SU-DHL-6 (cell line): ENCODE measurements around the gene CLEC16A.

ENCODE experiments used
- H2AFZ ChIP-seq: fragments of 200-600 bp; sonication (generic); 2 replicates; pipeline ENCODE4 v1.6.1; 2014; ENCODE audit warnings: low read depth, mild to moderate bottlenecking, moderate library complexity, mixed read lengths, antibody characterized with exemption, low read length; ENCODE audit not compliant: severe bottlenecking
- H3F3A ChIP-seq: fragments of 200-600 bp; shearing (Covaris generic); 2 replicates; pipeline ENCODE4 v1.6.0; 2016; ENCODE audit warnings: antibody characterized with exemption, mild to moderate bottlenecking; ENCODE audit not compliant: insufficient read depth
- H3K27ac ChIP-seq: fragments of 200-600 bp; sonication (generic); 2 replicates; pipeline ENCODE4 v1.5.1; 2016; ENCODE audit warnings: low read depth, mild to moderate bottlenecking, low read length, moderate library complexity, mixed read lengths
- H3K27me3 ChIP-seq: fragments of 200-600 bp; sonication (generic), shearing (Covaris generic); 2 replicates; pipeline ENCODE4 v1.6.0; 2014; ENCODE audit warnings: mild to moderate bottlenecking, low read length
- H3K36me3 ChIP-seq: fragments of 200-600 bp; sonication (generic); 2 replicates; pipeline ENCODE4 v1.6.1; 2014; ENCODE audit warnings: mild to moderate bottlenecking, low read length, mixed read lengths
- H3K4me2 ChIP-seq: fragments of 300-600, 200-600 bp; shearing (Covaris generic), sonication (generic); 2 replicates; pipeline ENCODE4 v1.6.0; 2014; ENCODE audit warnings: low read length, low read depth, mild to moderate bottlenecking; ENCODE audit not compliant: poor library complexity, severe bottlenecking
- H3K4me3 ChIP-seq: fragments of 200-600 bp; sonication (generic); 2 replicates; pipeline ENCODE4 v1.5.1; 2014; ENCODE audit warnings: antibody characterized with exemption, low read length, mild to moderate bottlenecking, mixed read lengths; ENCODE audit not compliant: insufficient read depth, poor library complexity, severe bottlenecking
- H3K79me2 ChIP-seq: fragments of 200-600 bp; sonication (generic); 2 replicates; pipeline ENCODE4 v1.6.1; 2014; ENCODE audit warnings: mild to moderate bottlenecking, low read length, moderate library complexity; ENCODE audit not compliant: insufficient read depth
- H3K9ac ChIP-seq: fragments of 200-600 bp; sonication (generic); 2 replicates; pipeline ENCODE4 v1.7.0; 2014; ENCODE audit warnings: mild to moderate bottlenecking, low read length
- H3K9me2 ChIP-seq: fragments of 200-600 bp; sonication (generic); replicated peaks from 2 replicates; pipeline ENCODE4 v1.6.1; 2014; ENCODE audit warnings: low read length; ENCODE audit not compliant: insufficient read depth
- H3K9me3 ChIP-seq: fragments of 200-600 bp; sonication (generic); 2 replicates; pipeline ENCODE4 v1.6.1; 2014; ENCODE audit warnings: low read length, mixed read lengths; ENCODE audit not compliant: insufficient read depth
- H4K20me1 ChIP-seq: fragments of 200-600 bp; sonication (generic); 2 replicates; pipeline ENCODE4 v1.6.1; 2014; ENCODE audit warnings: low read depth, mild to moderate bottlenecking, antibody characterized with exemption, low read length, moderate library complexity, mixed read lengths
- EZH2phosphoT487 ChIP-seq: fragments of 200-600 bp; sonication (generic), shearing (Covaris generic); conservative IDR thresholded peaks from 2 replicates; pipeline ENCODE4 v1.6.1; 2018; ENCODE audit warnings: mild to moderate bottlenecking, antibody characterized with exemption, low read length, moderate library complexity, mixed read lengths
- TF ChIP-seq, protein P1 (sequence below): fragments of 200-600 bp; sonication (generic); IDR thresholded peaks from one replicate; pipeline ENCODE4 v1.5.1; 2017; ENCODE audit warnings: antibody characterized with exemption, mild to moderate bottlenecking, low read length, moderate library complexity; ENCODE audit not compliant: insufficient read depth, poor library complexity, severe bottlenecking

CLEC16A gene

DNA sequence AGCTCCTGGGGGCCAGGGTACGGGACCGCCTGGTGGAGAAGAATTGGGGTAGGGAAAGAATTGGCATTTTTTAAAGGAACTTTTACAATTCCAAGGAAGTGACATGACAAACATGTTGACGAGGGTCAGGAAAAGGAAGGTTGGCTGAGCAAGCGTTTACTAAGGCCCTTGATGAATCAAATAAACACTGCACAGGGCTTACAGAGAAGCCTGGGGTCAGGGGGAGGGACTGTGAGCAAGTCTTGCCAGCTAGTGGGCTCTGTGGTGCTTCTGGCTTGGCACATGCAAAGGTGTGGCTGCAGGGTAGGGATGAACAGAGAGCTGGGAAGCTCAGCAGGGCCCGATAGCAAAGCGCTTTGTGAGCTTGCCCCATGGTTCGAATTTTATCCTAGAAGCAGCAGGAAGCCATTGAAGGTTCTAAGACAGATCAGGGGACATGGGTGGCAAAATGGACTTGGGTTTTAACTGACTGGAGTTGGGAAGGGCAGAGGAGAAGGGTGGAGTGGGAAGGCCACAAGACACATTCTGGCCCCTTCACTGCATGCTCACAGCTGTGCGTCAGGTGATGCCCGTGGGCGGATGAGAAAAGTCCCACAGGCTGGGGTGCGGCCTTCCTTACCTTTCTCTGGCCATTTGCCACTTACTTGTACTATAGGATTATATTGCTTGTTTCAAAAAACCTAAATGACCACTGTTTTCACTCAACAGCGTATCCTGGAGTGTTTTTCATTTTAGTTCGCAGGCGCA, 193.8 kb downstream of the CLEC16A start:
- Histone ChIP-seq H3K79me2 (no peaks in the 10 kb centered on the region), H4K20me1 (no peaks in the 10 kb centered on the region), H3K36me3 (no peaks in the 10 kb centered on the region), H3K9me3 (no peaks in the 10 kb centered on the region), H3K9ac (no peak overlapping the region), H3F3A (no peaks in the 10 kb centered on the region), H3K27ac (no peak overlapping the region), H3K9me2 (no peaks in the 10 kb centered on the region), H3K4me3 (no peak overlapping the region), H2AFZ (no peak overlapping the region), H3K4me2 (no peak overlapping the region), H3K27me3 (no peaks in the 10 kb centered on the region)
- TF ChIP-seq, protein P1, sequence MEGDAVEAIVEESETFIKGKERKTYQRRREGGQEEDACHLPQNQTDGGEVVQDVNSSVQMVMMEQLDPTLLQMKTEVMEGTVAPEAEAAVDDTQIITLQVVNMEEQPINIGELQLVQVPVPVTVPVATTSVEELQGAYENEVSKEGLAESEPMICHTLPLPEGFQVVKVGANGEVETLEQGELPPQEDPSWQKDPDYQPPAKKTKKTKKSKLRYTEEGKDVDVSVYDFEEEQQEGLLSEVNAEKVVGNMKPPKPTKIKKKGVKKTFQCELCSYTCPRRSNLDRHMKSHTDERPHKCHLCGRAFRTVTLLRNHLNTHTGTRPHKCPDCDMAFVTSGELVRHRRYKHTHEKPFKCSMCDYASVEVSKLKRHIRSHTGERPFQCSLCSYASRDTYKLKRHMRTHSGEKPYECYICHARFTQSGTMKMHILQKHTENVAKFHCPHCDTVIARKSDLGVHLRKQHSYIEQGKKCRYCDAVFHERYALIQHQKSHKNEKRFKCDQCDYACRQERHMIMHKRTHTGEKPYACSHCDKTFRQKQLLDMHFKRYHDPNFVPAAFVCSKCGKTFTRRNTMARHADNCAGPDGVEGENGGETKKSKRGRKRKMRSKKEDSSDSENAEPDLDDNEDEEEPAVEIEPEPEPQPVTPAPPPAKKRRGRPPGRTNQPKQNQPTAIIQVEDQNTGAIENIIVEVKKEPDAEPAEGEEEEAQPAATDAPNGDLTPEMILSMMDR, result no peak
- TF ChIP-seq EZH2phosphoT487, result no peak

DNA sequence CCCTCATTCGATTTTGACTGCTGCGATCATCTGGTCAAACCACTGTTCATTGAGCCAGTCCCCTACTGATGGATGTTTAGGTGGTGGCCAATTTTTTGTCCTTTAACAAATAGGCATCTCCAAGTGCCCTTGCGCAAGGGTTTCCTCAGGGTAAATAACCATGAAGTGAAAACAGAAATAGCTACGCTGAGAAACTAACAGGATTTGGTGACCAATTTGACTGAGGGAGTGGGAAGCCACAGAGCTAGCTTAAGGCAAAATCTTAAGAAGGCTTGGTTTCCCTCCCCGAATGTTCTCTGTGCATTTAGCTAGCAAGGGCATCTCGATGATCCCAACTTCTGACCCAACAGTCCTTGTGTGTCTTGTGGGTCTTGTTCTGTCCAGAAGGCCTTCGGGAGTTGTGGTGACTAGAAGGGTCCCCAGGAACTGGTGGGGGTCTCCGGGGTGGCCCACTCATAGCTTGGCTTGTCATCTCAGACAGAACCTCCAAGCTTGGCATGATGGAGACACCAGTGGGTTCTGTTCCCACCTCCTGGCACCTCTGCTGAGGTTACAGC, 194.5 kb downstream of the CLEC16A start:
- no peaks in the 10 kb centered on the region for H4K20me1 ChIP-seq
- no peak overlapping the region for H2AFZ ChIP-seq
- no peaks in the 10 kb centered on the region for H3K9me3 ChIP-seq
- no peak overlapping the region for H3K27ac ChIP-seq
- H3K9me2 ChIP-seq, result no peaks in the 10 kb centered on the region
- H3K36me3 ChIP-seq, result no peaks in the 10 kb centered on the region
- H3F3A ChIP-seq, result no peaks in the 10 kb centered on the region
- no peak for TF ChIP-seq EZH2phosphoT487
- no peaks in the 10 kb centered on the region for H3K79me2 ChIP-seq
- no peak overlapping the region for H3K4me2 ChIP-seq
- no peaks in the 10 kb centered on the region for H3K27me3 ChIP-seq
- no peak overlapping the region for H3K9ac ChIP-seq
- H3K4me3 ChIP-seq, result no peak overlapping the region

DNA sequence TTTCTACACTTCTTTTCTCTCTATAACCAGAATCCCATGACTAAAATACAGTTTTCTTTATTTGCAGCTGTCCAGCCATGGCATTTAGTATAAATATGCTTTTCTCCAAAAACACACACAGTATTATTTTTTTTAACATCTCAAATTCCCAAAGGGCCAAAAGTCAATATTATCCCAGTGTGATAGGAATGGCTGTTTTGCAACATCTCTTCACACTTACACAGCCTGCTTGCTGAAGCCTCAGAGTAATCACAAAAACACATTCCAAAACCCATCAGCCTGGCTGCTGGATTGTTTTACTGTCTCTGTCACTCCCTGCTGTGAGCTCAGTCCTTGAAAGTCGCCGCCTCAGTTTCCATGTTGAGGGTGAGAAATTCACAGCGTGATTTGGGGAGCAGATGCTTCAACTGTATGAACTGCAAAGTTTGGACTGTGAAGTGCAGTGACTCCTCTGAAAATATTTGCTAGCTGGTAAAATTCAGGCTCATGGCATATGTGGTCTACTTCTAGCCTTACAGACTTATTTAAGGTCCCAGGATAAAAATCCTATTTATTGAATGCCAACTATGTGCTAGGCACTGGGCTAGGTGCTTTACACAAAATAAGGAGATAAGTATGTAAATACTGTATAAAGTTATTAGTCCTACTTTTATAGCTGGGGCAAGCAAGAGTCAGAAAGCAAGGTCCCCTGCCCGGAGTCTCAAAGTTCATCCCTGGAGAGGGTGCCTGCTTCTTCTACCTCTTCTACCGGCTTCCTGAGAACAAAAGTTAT, 195.1 kb downstream of the CLEC16A start:
- no peak overlapping the region for H3K27ac ChIP-seq
- H3K27me3 ChIP-seq, result no peaks in the 10 kb centered on the region
- H4K20me1 ChIP-seq, result no peaks in the 10 kb centered on the region
- no peak overlapping the region for H2AFZ ChIP-seq
- no peak overlapping the region for H3K4me2 ChIP-seq
- no peaks in the 10 kb centered on the region for H3K9me3 ChIP-seq
- H3K79me2 ChIP-seq, result no peaks in the 10 kb centered on the region
- no peak overlapping the region for H3K4me3 ChIP-seq
- no peaks in the 10 kb centered on the region for H3K9me2 ChIP-seq
- no peaks in the 10 kb centered on the region for H3K36me3 ChIP-seq
- no peak for TF ChIP-seq EZH2phosphoT487
- H3F3A ChIP-seq, result no peaks in the 10 kb centered on the region
- H3K9ac ChIP-seq, result no peak overlapping the region

DNA sequence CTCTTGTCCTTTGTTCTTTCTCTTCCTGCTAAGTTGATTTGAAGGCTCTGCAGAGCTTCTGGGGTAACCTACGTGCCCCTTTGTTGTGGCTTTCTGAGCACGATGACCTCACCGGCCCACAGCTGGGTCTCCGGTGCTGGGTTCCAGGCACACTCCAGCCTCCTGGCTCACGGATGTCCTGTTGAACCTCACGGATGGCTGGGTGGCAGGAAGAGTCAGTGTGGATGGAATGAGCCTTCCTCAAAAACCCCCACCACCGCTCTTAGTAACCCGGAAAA, 195.7 kb downstream of the CLEC16A start:
- no peaks in the 10 kb centered on the region for H3F3A ChIP-seq
- no peak overlapping the region for H3K4me2 ChIP-seq
- H3K27ac ChIP-seq, result no peak overlapping the region
- no peaks in the 10 kb centered on the region for H3K9me2 ChIP-seq
- TF ChIP-seq EZH2phosphoT487, result no peak
- TF ChIP-seq, protein P1, result no peak
- no peaks in the 10 kb centered on the region for H3K36me3 ChIP-seq
- H3K9me3 ChIP-seq, result no peaks in the 10 kb centered on the region
- H3K9ac ChIP-seq, result no peak overlapping the region
- H3K27me3 ChIP-seq, result no peaks in the 10 kb centered on the region
- no peak overlapping the region for H3K4me3 ChIP-seq
- H4K20me1 ChIP-seq, result no peaks in the 10 kb centered on the region
- H2AFZ ChIP-seq, result no peak overlapping the region
- H3K79me2 ChIP-seq, result no peaks in the 10 kb centered on the region
